HG02763 (cell line): Measurements from ENCODE around the gene CYLC1.

Source experiments
- ATAC-seq: cut with Tn5 transposase; IDR thresholded peaks from one replicate; pipeline ENCODE4 v1.9.1; 2021; ENCODE audit warnings: mild to moderate bottlenecking, moderate library complexity; ENCODE audit not compliant: unreplicated experiment

CYLC1 gene, protein sequence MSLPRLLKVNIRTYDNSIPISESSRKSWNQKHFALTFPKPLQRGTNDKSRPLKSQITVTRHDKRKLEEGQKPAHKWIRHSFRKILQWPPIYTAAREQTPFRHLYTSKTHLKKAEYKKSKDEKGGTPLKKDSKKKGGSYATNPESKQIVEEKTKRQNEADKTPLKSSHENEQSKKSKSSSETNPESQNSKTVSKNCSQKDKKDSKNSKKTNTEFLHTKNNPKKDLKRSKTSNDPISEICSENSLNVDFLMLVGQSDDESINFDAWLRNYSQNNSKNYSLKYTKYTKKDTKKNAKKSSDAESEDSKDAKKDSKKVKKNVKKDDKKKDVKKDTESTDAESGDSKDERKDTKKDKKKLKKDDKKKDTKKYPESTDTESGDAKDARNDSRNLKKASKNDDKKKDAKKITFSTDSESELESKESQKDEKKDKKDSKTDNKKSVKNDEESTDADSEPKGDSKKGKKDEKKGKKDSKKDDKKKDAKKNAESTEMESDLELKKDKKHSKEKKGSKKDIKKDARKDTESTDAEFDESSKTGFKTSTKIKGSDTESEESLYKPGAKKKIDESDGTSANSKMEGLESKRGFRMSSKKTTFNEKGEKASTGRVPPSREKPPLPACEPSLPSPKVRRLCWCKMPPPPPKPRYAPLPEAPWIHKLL

GRCh38 chrX:83860846-83861245 is at the start of gene CYLC1:
CYLC1 (plus strand) TSS chrX:83861146; CDS start chrX:83861183, 37 bp downstream.
- ATAC-seq: no peak

GRCh38 chrX:83819304-83819703 is 41.6 kb upstream of the CYLC1 start:
- ATAC-seq: no peak

GRCh38 chrX:83829874-83830273 is 31.1 kb upstream of the CYLC1 start:
- ATAC-seq: no peak

DNA sequence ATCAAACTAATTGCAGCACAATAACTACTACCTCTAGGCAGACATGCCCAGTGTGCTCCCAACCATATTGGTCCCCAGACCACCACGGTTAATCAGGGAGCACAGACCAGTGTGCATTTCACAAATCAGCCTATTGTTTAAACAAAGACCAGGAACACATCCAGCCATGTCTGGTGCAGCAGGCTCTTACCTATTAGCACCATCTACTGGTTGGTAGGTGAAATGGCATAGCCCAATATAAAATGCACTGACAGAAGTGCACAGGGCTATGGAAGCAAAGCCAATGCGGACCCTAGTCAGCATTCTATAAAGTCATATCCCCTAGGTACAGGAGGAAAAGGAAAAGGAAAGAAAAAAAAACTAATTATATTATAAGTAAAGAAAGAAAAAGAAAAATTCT is 15.5 kb upstream of the CYLC1 start:
- peak; percentile 96 for ATAC-seq

DNA sequence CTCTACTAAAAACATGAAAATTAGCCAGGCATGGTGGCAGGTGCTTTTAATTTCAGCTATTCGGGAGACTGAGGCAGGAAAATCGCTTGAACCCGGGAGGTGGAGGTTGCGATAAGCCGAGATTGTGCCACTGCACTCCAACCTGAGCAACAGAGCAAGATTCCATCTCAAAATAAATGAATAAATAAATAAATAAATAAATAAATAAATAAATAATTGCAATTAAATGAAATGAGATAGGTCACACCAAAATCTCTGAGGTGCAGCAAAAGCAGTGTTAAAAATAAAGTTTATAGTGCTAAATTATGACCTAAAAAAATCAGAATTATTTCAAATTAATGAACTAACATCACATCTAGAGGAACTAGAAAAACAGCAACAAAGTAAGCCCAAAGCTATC is 13.6 kb upstream of the CYLC1 start:
- no peak for ATAC-seq

DNA sequence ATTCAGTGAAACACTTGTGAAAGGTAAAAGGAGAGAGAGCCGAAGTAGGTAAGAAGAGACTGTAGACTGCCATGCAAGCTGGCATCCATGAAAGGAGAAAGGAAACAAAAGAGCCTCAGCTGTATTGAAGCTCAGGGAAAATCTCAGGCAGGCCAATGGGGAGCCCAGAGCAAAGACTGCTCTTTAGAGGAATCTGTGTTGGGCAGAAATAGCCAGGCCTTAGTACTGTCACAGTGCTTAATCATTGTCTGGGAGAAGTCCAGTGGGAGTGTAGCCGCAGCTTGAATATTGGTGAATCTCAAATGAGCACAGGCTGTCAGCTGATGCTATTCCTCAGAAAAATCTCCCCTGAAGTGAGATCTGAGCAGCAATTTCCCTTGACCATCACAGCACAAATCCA is 27.6 kb downstream of the CYLC1 start:
- ATAC-seq: no peak

GRCh38 chrX:83892433-83892832 is 31.5 kb downstream of the CYLC1 start:
- no peak for ATAC-seq

DNA sequence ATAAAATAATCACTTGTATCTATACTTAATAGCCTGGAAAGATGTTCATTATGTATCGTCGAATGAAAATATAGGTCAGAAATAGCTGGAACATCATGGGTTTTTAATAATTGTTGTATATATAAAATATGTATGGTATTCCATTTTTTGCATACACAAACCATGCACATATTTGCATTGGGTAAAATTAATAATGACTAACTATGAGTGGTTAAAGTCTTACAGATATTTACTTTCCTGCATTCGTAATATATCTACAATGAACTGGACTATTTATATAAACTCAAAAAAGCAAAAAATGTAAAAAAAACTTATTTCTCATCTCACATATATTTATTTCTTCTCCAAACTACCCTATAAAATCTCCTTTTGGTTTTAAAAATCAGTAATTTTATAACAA is 46.0 kb downstream of the CYLC1 start:
- no peak for ATAC-seq

DNA sequence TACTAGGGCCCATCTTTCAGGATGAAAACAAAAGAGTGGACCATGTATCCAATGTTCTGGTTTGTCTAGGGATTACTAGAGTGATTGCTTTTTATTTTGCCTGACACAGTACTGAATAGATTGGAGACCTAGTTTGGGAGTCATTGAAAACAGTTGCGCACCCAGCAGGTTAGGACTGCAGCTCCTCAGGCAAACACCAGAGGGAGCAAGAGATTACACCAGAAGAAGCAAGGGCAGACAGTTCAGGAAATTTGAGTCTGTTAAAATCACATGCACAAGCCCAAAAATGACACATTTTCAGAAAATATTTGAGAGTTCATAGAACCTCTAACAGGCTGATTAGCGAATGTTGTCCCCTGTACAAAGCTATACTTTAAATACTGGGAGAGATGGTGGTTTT is 55.6 kb downstream of the CYLC1 start:
- ATAC-seq: no peak

- no peak for ATAC-seq
Observed at GRCh38 chrX:83934220-83934619, 73.3 kb downstream of the CYLC1 start.
